Inflammatory macrophage treated with lipopolysaccharide for 4 hours (primary cell): ENCODE results near the gene MINDY4.

Source experiments
- DNase-seq: peaks from one replicate; pipeline ENCODE4 v3.0.0-alpha.2; 2020

MINDY4 gene

GRCh38 chr7:30934732-30935568 lies 163.7 kb downstream of the MINDY4 start:
- DNase-seq = no peak

GRCh38 chr7:30935569-30935877 lies 164.3 kb downstream of the MINDY4 start:
- DNase-seq = no peak

GRCh38 chr7:30936650-30937245 lies 165.5 kb downstream of the MINDY4 start:
- no peak for DNase-seq

- no peak for DNase-seq
Measured at GRCh38 chr7:30937416-30937815, 166.2 kb downstream of the MINDY4 start.

- peak; percentile 41 for DNase-seq
Measured at GRCh38 chr7:30938435-30939316, 167.5 kb downstream of the MINDY4 start.

- DNase-seq = no peak
Measured at GRCh38 chr7:30941582-30942323, 170.5 kb downstream of the MINDY4 start.
